Brain microvascular endothelial cell (primary cell): ENCODE measurements around the gene SLC25A2.
"Not testable (repeated sequence)": the region's sequence is repeated elsewhere in the genome, so short reads cannot be mapped to it uniquely, and the experiment has no call there.

Experiments
- DNase-seq: peaks from one replicate; pipeline ENCODE4 v3.0.0-alpha.2; 2020
- H3K27ac ChIP-seq: fragments of 250-450 bp; sonication (Bioruptor Pico); 2 replicates; pipeline ENCODE4 v1.5.1; 2020; ENCODE audit warnings: mild to moderate bottlenecking, moderate library complexity
- H3K27me3 ChIP-seq: fragments of 250-450 bp; sonication (Bioruptor Pico); replicated peaks from 2 replicates; pipeline ENCODE4 v1.5.1; 2020; ENCODE audit warnings: mild to moderate bottlenecking
- H3K36me3 ChIP-seq: fragments of 250-450 bp; sonication (Bioruptor Pico); replicated peaks from 2 replicates; pipeline ENCODE4 v1.5.1; 2020; ENCODE audit warnings: mild to moderate bottlenecking
- H3K4me3 ChIP-seq: 2 replicates; pipeline ENCODE4 v1.5.1; 2011; ENCODE audit warnings: low read depth, mild to moderate bottlenecking, control low read depth, low read length, moderate library complexity
- in situ Hi-C: cut with HindIII; loops from 2 replicates; pipeline ENCODE4 v1.10.0; 2017; ENCODE audit warnings: low sequenced_read_pairs, low pct_ligation_motif_present
- TF ChIP-seq, protein P1 (sequence below): IDR thresholded peaks from 2 replicates; pipeline ENCODE4 v1.5.1; 2011; ENCODE audit warnings: low read depth, mild to moderate bottlenecking, moderate library complexity, low read length, control low read depth, inconsistent platforms; ENCODE audit errors: missing control alignments

SLC25A2 gene

GRCh38 chr5:141319202-141319601, 15.4 kb upstream of the SLC25A2 start:
- no peak overlapping the region for H3K4me3 ChIP-seq
- peaks cover 17% of the 10 kb centered on the region for H3K36me3 ChIP-seq
- no peaks in the 10 kb centered on the region for H3K27me3 ChIP-seq
- peak; percentile 29 for DNase-seq
- TF ChIP-seq, protein P1, sequence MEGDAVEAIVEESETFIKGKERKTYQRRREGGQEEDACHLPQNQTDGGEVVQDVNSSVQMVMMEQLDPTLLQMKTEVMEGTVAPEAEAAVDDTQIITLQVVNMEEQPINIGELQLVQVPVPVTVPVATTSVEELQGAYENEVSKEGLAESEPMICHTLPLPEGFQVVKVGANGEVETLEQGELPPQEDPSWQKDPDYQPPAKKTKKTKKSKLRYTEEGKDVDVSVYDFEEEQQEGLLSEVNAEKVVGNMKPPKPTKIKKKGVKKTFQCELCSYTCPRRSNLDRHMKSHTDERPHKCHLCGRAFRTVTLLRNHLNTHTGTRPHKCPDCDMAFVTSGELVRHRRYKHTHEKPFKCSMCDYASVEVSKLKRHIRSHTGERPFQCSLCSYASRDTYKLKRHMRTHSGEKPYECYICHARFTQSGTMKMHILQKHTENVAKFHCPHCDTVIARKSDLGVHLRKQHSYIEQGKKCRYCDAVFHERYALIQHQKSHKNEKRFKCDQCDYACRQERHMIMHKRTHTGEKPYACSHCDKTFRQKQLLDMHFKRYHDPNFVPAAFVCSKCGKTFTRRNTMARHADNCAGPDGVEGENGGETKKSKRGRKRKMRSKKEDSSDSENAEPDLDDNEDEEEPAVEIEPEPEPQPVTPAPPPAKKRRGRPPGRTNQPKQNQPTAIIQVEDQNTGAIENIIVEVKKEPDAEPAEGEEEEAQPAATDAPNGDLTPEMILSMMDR = no peak
- in situ Hi-C loops = no loop called here
- H3K27ac ChIP-seq = no peak overlapping the region

- H3K27me3 ChIP-seq, in situ Hi-C loops, H3K4me3 ChIP-seq, DNase-seq, H3K27ac ChIP-seq: not testable (repeated sequence)
- peaks cover 17% of the 10 kb centered on the region for H3K36me3 ChIP-seq
Measured at GRCh38 chr5:141316963-141317362, 13.1 kb upstream of the SLC25A2 start.

GRCh38 chr5:141313711-141314110, 9.9 kb upstream of the SLC25A2 start:
- DNase-seq = no peak
- Histone ChIP-seq H3K27me3 (no peaks in the 10 kb centered on the region), H3K27ac (no peak overlapping the region), H3K4me3 (no peak overlapping the region), H3K36me3 (peaks cover 13% of the 10 kb centered on the region)
- TF ChIP-seq, protein P1 = no peak
- in situ Hi-C loops = no loop called here

GRCh38 chr5:141306630-141307029, 2.8 kb upstream of the SLC25A2 start:
- TF ChIP-seq, protein P1 = no peak
- DNase-seq = no peak
- in situ Hi-C loops = no loop called here
- no peaks in the 10 kb centered on the region for H3K36me3 ChIP-seq
- no peaks in the 10 kb centered on the region for H3K27me3 ChIP-seq
- no peak overlapping the region for H3K27ac ChIP-seq
- no peak overlapping the region for H3K4me3 ChIP-seq

- TF ChIP-seq, protein P1 = no peak
- in situ Hi-C loops = no loop called here
- H3K4me3 ChIP-seq = no peak overlapping the region
- H3K36me3 ChIP-seq = no peaks in the 10 kb centered on the region
- no peaks in the 10 kb centered on the region for H3K27me3 ChIP-seq
- H3K27ac ChIP-seq = no peak overlapping the region
- no peak for DNase-seq
Measured at GRCh38 chr5:141298376-141298775, 5.5 kb downstream of the SLC25A2 start.

GRCh38 chr5:141272906-141273305, 30.9 kb downstream of the SLC25A2 start:
- TF ChIP-seq, protein P1 = no peak
- no peaks in the 10 kb centered on the region for H3K36me3 ChIP-seq
- DNase-seq = no peak
- no peaks in the 10 kb centered on the region for H3K27me3 ChIP-seq
- H3K27ac ChIP-seq = no peak overlapping the region
- no peak overlapping the region for H3K4me3 ChIP-seq
- in situ Hi-C loops = no loop called here

DNA sequence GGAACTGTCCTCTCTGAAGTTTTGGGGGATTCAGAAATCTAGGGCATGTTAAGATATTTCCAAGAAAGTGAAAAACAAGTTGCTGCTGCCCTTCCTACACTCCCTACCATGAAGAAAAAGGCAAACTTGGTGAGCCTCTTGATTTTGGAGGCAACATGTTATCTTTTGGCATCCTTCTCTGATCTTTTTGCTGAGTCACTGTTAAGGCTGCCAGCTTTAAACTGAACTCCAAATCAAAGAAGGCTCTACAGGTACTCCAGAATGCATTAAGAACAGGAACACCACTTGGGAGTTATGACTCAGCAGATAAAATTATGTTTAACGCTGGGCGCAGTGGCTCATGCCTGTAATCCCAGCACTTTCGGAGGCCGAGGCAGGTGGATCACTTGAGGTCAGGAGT, 34.7 kb downstream of the SLC25A2 start:
- TF ChIP-seq, protein P1 = no peak
- in situ Hi-C loops = no loop called here
- no peaks in the 10 kb centered on the region for H3K36me3 ChIP-seq
- H3K27ac ChIP-seq = no peak overlapping the region
- H3K27me3 ChIP-seq = no peaks in the 10 kb centered on the region
- DNase-seq = no peak
- H3K4me3 ChIP-seq = no peak overlapping the region
